WTC11 (cell line): ENCODE data around the gene TRIM58.

Experiments used
- CTCF ChIP-seq: fragments of 200-600 bp; IDR thresholded peaks from 2 replicates; pipeline ENCODE4 v1.8.0; 2022; ENCODE audit warnings: antibody characterized with exemption
- TF ChIP-seq, protein P1 (sequence below): sonication (generic); formaldehyde crosslinking; IDR thresholded peaks from 2 replicates; pipeline ENCODE4 v1.8.0; 2022; ENCODE audit warnings: mild to moderate bottlenecking, missing genetic modification reagents

GRCh38 chr1:247924868-247925267 is 67.9 kb downstream of the TRIM58 start, which contains the start of gene OR2AJ1:
- TF ChIP-seq CTCF: no peak
- TF ChIP-seq, protein P1, sequence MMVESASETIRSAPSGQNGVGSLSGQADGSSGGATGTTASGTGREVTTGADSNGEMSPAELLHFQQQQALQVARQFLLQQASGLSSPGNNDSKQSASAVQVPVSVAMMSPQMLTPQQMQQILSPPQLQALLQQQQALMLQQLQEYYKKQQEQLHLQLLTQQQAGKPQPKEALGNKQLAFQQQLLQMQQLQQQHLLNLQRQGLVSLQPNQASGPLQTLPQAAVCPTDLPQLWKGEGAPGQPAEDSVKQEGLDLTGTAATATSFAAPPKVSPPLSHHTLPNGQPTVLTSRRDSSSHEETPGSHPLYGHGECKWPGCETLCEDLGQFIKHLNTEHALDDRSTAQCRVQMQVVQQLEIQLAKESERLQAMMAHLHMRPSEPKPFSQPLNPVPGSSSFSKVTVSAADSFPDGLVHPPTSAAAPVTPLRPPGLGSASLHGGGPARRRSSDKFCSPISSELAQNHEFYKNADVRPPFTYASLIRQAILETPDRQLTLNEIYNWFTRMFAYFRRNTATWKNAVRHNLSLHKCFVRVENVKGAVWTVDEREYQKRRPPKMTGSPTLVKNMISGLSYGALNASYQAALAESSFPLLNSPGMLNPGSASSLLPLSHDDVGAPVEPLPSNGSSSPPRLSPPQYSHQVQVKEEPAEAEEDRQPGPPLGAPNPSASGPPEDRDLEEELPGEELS (CRISPR knock-in tag): no peak
